ENCODE data around the gene HOXA9.

Gene HOXA9

GRCh38 chr7:27165089-27165995, at the start of gene HOXA9:
TSS of gene HOXA9 (minus strand) at chr7:27165537. CDS start at chr7:27165457, 80 bp downstream.
- peak; percentile 85 for DNase-seq

GRCh38 chr7:27214239-27214950, 49.1 kb upstream of the HOXA9 start:
- no peak for DNase-seq

- DNase-seq, result no peak
Observed at GRCh38 chr7:27213433-27214238, 48.3 kb upstream of the HOXA9 start.

GRCh38 chr7:27212497-27213432, 47.4 kb upstream of the HOXA9 start:
- DNase-seq, result no peak

GRCh38 chr7:27211764-27212204, 46.4 kb upstream of the HOXA9 start:
- DNase-seq, result no peak

GRCh38 chr7:27211084-27211446, 45.7 kb upstream of the HOXA9 start:
- DNase-seq, result no peak

- DNase-seq, result peak; percentile 50
Observed at GRCh38 chr7:27210441-27211083, 45.2 kb upstream of the HOXA9 start.

GRCh38 chr7:27209933-27210440, 44.6 kb upstream of the HOXA9 start:
- DNase-seq, result no peak

- DNase-seq, result no peak
Observed at GRCh38 chr7:27208998-27209397, 43.7 kb upstream of the HOXA9 start.

- DNase-seq, result no peak
Observed at GRCh38 chr7:27207348-27207985, 42.1 kb upstream of the HOXA9 start.

GRCh38 chr7:27205325-27206280, 40.3 kb upstream of the HOXA9 start:
- DNase-seq, result no peak

GRCh38 chr7:27204851-27205322, 39.5 kb upstream of the HOXA9 start:
- DNase-seq, result no peak

GRCh38 chr7:27203964-27204594, 38.7 kb upstream of the HOXA9 start:
- no peak for DNase-seq

GRCh38 chr7:27203365-27203953, 38.1 kb upstream of the HOXA9 start:
- no peak for DNase-seq

GRCh38 chr7:27202862-27203134, 37.5 kb upstream of the HOXA9 start:
- DNase-seq, result no peak

GRCh38 chr7:27202018-27202861, 36.9 kb upstream of the HOXA9 start:
- no peak for DNase-seq

GRCh38 chr7:27201580-27202017, 36.3 kb upstream of the HOXA9 start:
- no peak for DNase-seq
